ENCODE measurements around the gene KMT2E. TPM values are rescaled to one million over a fixed set of nuclear protein-coding genes. Genes with fewer than 3 reads are reported as not detected.

KMT2E gene
- total RNA-seq, 1 experiment from 2014 or later: 63.1 TPM

DNA sequence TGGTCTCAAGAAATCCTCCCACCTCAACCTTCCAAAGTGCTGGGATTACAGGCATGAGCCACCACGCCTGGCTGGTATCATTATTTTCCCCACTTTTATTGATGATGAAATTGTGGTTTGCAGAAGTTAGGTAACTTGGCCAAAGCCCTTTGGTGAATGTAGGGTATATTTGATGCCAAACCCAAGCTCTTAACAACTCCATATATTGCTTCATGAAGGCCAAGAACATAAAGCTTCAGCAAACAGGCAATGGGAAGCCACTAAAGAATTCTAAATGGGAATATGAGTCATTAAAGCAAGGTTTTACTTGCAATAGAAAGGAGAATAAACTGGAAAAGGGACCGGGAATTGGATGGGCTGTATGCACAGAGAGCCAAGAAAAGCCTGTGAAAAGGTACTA, 142.7 kb downstream of the KMT2E start:
- no peaks in the 10 kb centered on the region for H3K4me1 ChIP-seq
- H3K9me3 ChIP-seq: no peaks in the 10 kb centered on the region
- Mint-ChIP-seq H3K9me3 (ENCODE audit: unreplicated experiment) (no peaks in the 10 kb centered on the region), H3K27ac (ENCODE audit: unreplicated experiment) (no peak overlapping the region), H3K27me3 (ENCODE audit: insufficient read depth, unreplicated experiment) (no peaks in the 10 kb centered on the region), H3K4me3 (ENCODE audit: unreplicated experiment) (no peak overlapping the region), H3K36me3 (ENCODE audit: insufficient read depth, unreplicated experiment) (peaks cover 22% of the 10 kb centered on the region), H3K4me1 (ENCODE audit: low read depth, unreplicated experiment) (no peaks in the 10 kb centered on the region)
- no peak for DNase-seq
- H3K27me3 ChIP-seq (replicated peaks; ENCODE audit: control insufficient read depth, insufficient read depth, low read length): no peaks in the 10 kb centered on the region
- no TSS peak for BruUV-seq (replicated peaks)
- ChIA-PET POLR2A (no interaction called here), CTCF (interaction anchor here (1.1 kb wide), 1 partner anchor 160 kb away, joined by 3 read pairs; no protein-coding TSS in a partner anchor)
- intact Hi-C loops (cut with micrococcal nuclease; ENCODE audit: unreplicated experiment): no loop called here
- TF ChIP-seq, protein P1, sequence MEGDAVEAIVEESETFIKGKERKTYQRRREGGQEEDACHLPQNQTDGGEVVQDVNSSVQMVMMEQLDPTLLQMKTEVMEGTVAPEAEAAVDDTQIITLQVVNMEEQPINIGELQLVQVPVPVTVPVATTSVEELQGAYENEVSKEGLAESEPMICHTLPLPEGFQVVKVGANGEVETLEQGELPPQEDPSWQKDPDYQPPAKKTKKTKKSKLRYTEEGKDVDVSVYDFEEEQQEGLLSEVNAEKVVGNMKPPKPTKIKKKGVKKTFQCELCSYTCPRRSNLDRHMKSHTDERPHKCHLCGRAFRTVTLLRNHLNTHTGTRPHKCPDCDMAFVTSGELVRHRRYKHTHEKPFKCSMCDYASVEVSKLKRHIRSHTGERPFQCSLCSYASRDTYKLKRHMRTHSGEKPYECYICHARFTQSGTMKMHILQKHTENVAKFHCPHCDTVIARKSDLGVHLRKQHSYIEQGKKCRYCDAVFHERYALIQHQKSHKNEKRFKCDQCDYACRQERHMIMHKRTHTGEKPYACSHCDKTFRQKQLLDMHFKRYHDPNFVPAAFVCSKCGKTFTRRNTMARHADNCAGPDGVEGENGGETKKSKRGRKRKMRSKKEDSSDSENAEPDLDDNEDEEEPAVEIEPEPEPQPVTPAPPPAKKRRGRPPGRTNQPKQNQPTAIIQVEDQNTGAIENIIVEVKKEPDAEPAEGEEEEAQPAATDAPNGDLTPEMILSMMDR (IDR thresholded peaks at IDR 0.05; ENCODE audit: insufficient read depth in 1 of 2, low read depth in 1 of 2, low read length in 1 of 2, severe bottlenecking in 1 of 2, unreplicated experiment in 1 of 2): no peak
- no peaks in the 10 kb centered on the region for H3K36me3 ChIP-seq (ENCODE audit: control insufficient read depth, insufficient read depth, low read length)
- no peak overlapping the region for H3K4me3 ChIP-seq (ENCODE audit: low read depth, low read length)

DNA sequence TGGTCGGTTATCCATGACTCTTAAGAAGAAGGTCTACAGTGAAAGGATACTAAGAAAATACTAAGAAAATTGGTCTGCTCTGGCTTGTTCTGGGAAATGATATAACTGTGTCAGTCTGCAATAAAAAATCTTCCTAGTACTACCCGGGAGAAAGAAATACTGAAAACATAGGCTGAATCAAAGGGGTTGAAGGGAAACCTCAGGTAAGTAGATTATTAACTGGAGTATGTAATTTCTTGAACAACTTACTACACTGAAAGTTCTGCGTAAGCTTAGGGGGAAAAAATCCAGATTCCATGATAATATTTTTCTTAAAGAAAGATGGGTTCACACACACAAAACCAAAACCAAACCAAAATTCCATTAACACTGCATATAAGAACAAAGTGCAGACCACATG, 143.3 kb downstream of the KMT2E start:
- no peak overlapping the region for H3K4me3 Mint-ChIP-seq (ENCODE audit: unreplicated experiment)
- Histone ChIP-seq H3K4me3 (ENCODE audit: low read depth, low read length) (no peak overlapping the region), H3K27me3 (replicated peaks; ENCODE audit: control insufficient read depth, insufficient read depth, low read length) (no peaks in the 10 kb centered on the region), H3K9me3 (no peaks in the 10 kb centered on the region), H3K36me3 (ENCODE audit: control insufficient read depth, insufficient read depth, low read length) (no peaks in the 10 kb centered on the region), H3K4me1 (no peaks in the 10 kb centered on the region)
- BruUV-seq (replicated peaks): no TSS peak
- CTCF ChIA-PET: no interaction called here
- peaks cover 22% of the 10 kb centered on the region for H3K36me3 Mint-ChIP-seq (ENCODE audit: insufficient read depth, unreplicated experiment)
- no peak overlapping the region for H3K27ac Mint-ChIP-seq (ENCODE audit: unreplicated experiment)
- intact Hi-C loops (cut with micrococcal nuclease; ENCODE audit: unreplicated experiment): no loop called here
- no peak for DNase-seq
- TF ChIP-seq, protein P1 (IDR thresholded peaks at IDR 0.05; ENCODE audit: insufficient read depth in 1 of 2, low read depth in 1 of 2, low read length in 1 of 2, severe bottlenecking in 1 of 2, unreplicated experiment in 1 of 2): no peak
- no peaks in the 10 kb centered on the region for H3K4me1 Mint-ChIP-seq (ENCODE audit: low read depth, unreplicated experiment)
- H3K9me3 Mint-ChIP-seq (ENCODE audit: unreplicated experiment): no peaks in the 10 kb centered on the region
- POLR2A ChIA-PET: no interaction called here
- no peaks in the 10 kb centered on the region for H3K27me3 Mint-ChIP-seq (ENCODE audit: insufficient read depth, unreplicated experiment)

DNA sequence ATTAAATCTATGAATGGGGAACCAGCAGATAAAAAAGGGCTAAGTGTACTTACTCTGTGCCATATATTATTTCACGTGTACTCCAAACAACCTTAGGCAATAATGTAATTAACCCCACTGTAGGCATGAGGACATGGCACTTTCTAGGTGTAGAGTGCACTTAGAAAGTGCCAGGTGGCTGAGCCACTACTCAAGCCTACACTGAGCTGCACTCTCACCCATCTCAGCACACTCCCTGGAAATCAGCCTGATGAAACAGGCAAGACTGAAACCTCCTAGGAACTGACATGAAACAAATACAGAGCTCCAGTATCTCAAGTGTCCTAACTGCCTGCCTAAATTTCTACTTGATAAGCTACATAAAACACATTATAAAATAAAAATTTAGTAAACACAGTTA, 147.4 kb downstream of the KMT2E start:
- Mint-ChIP-seq H3K4me3 (ENCODE audit: unreplicated experiment) (no peak overlapping the region), H3K27ac (ENCODE audit: unreplicated experiment) (no peak overlapping the region), H3K36me3 (ENCODE audit: insufficient read depth, unreplicated experiment) (peaks cover 26% of the 10 kb centered on the region), H3K27me3 (ENCODE audit: insufficient read depth, unreplicated experiment) (no peaks in the 10 kb centered on the region), H3K4me1 (ENCODE audit: low read depth, unreplicated experiment) (no peaks in the 10 kb centered on the region), H3K9me3 (ENCODE audit: unreplicated experiment) (no peaks in the 10 kb centered on the region)
- Histone ChIP-seq H3K4me3 (ENCODE audit: low read depth, low read length) (no peak overlapping the region), H3K36me3 (ENCODE audit: control insufficient read depth, insufficient read depth, low read length) (no peaks in the 10 kb centered on the region), H3K4me1 (no peaks in the 10 kb centered on the region), H3K27me3 (replicated peaks; ENCODE audit: control insufficient read depth, insufficient read depth, low read length) (no peaks in the 10 kb centered on the region), H3K9me3 (no peaks in the 10 kb centered on the region)
- TF ChIP-seq, protein P1 (IDR thresholded peaks at IDR 0.05; ENCODE audit: insufficient read depth in 1 of 2, low read depth in 1 of 2, low read length in 1 of 2, severe bottlenecking in 1 of 2, unreplicated experiment in 1 of 2): no peak
- BruUV-seq (replicated peaks): no TSS peak
- ChIA-PET POLR2A (no interaction called here), CTCF (no interaction called here)
- no peak for DNase-seq
- intact Hi-C loops (cut with micrococcal nuclease; ENCODE audit: unreplicated experiment): no loop called here

Measured in Caco-2 (cell line).